Peyer's patch (tissue), 4 donors: ENCODE measurements around the gene PEX19.

Source experiments
- POLR2A ChIP-seq, 2 donors: fragments of 450-650 bp; IDR thresholded peaks; one replicate each; pipeline ENCODE4 v1.5.1; 2017; ENCODE audit warnings: antibody characterized with exemption in 2 of 2, mild to moderate bottlenecking in 2 of 2, moderate library complexity in 2 of 2
- TF ChIP-seq, protein P1 (sequence below), 6 experiments: fragments of 450-650 bp in 4 of 6; fragments of 200-600 bp in 2 of 6; sonication (generic) in 1 of 6; IDR thresholded peaks; one replicate each; pipeline ENCODE4 v1.5.1; 2017 to 2019; ENCODE audit warnings: antibody characterized with exemption in 6 of 6, mild to moderate bottlenecking in 3 of 6, moderate library complexity in 1 of 6

DNA sequence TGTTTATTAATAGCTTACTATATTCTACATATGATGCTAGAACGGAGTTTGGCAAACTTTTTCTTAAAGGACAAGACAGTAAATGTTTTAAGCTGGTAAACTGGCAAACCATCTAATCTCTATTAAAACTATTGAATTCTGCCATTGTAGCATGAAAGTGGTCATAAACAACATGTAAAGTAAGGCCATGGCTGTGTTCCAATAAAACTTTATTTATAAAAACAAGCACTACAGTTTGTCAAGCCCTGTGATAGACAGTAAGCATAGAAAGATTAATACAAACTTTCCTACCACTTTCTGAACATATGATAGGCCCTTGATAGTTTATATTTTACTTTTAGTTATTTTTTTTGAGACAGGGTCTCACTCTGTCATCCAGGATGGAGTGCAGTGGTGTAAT is 57.4 kb downstream of the PEX19 start:
- TF ChIP-seq, protein P1, sequence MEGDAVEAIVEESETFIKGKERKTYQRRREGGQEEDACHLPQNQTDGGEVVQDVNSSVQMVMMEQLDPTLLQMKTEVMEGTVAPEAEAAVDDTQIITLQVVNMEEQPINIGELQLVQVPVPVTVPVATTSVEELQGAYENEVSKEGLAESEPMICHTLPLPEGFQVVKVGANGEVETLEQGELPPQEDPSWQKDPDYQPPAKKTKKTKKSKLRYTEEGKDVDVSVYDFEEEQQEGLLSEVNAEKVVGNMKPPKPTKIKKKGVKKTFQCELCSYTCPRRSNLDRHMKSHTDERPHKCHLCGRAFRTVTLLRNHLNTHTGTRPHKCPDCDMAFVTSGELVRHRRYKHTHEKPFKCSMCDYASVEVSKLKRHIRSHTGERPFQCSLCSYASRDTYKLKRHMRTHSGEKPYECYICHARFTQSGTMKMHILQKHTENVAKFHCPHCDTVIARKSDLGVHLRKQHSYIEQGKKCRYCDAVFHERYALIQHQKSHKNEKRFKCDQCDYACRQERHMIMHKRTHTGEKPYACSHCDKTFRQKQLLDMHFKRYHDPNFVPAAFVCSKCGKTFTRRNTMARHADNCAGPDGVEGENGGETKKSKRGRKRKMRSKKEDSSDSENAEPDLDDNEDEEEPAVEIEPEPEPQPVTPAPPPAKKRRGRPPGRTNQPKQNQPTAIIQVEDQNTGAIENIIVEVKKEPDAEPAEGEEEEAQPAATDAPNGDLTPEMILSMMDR (IDR thresholded peaks at IDR 0.05), result no peak
- no peak for TF ChIP-seq POLR2A (IDR thresholded peaks at IDR 0.05)
